HepG2 (cell line): Measurements from ENCODE around the gene MS4A10. TPM values are rescaled to one million over a fixed set of nuclear protein-coding genes. Genes with fewer than 3 reads are reported as not detected.

Experiments
- AFF4 ChIP-seq: sonication (generic); formaldehyde crosslinking; IDR thresholded peaks from 2 replicates; pipeline ENCODE4 v1.4.0; 2020; ENCODE audit warnings: missing genetic modification reagents
- AHR ChIP-seq: IDR thresholded peaks from 2 replicates; pipeline ENCODE4 v1.6.1; 2018; ENCODE audit warnings: missing genetic modification reagents, missing compliant biosample characterization
- BRF2 ChIP-seq: sonication (generic); formaldehyde crosslinking; IDR thresholded peaks from 2 replicates; pipeline ENCODE4 v1.8.1; 2022; ENCODE audit warnings: mild to moderate bottlenecking, missing genetic modification reagents
- CAMTA2 ChIP-seq: sonication (generic); formaldehyde crosslinking; IDR thresholded peaks from 2 replicates; pipeline ENCODE4 v1.4.0; 2020; ENCODE audit warnings: mild to moderate bottlenecking, missing genetic modification reagents, borderline replicate concordance
- CHCHD3 ChIP-seq: sonication (generic); formaldehyde crosslinking; IDR thresholded peaks from 2 replicates; pipeline ENCODE4 v1.8.0; 2022; ENCODE audit warnings: mild to moderate bottlenecking, missing genetic modification reagents, moderate library complexity
- DPF2 ChIP-seq: sonication (generic); formaldehyde crosslinking; IDR thresholded peaks from 2 replicates; pipeline ENCODE4 v1.4.0; 2020; ENCODE audit warnings: mild to moderate bottlenecking, low read depth, missing genetic modification reagents, borderline replicate concordance
- GABPA ChIP-seq, 2 experiments: IDR thresholded peaks; 2 replicates each; pipeline ENCODE4 v1.6.1; 2011 to 2016; ENCODE audit warnings: low read depth in 2 of 2, low read length in 1 of 2, missing biosample characterization in 1 of 2, missing genetic modification characterization in 1 of 2
- HDAC1 ChIP-seq: sonication (generic); formaldehyde crosslinking; IDR thresholded peaks from 2 replicates; pipeline ENCODE4 v1.5.1; 2020; ENCODE audit warnings: mild to moderate bottlenecking, missing genetic modification reagents
- MTERF4 ChIP-seq: sonication (generic); formaldehyde crosslinking; IDR thresholded peaks from 2 replicates; pipeline ENCODE4 v1.8.0; 2023; ENCODE audit warnings: mild to moderate bottlenecking, missing genetic modification reagents
- NFE2 ChIP-seq: sonication (generic); formaldehyde crosslinking; IDR thresholded peaks from 2 replicates; pipeline ENCODE4 v1.4.0; 2020; ENCODE audit warnings: missing genetic modification reagents
- NR2F1 ChIP-seq, 2 experiments: fragments of 450-650 bp in 1 of 2; formaldehyde crosslinking in 1 of 2; IDR thresholded peaks; 2 replicates each; pipeline versions ENCODE4 v1.5.0 to v1.6.1; 2016 to 2020; ENCODE audit warnings: mild to moderate bottlenecking in 1 of 2, missing compliant biosample characterization in 1 of 2, missing genetic modification reagents in 1 of 2, moderate library complexity in 1 of 2
- PAF1 ChIP-seq: IDR thresholded peaks from 2 replicates; pipeline ENCODE4 v1.6.1; 2016; ENCODE audit warnings: missing genetic modification reagents, missing compliant biosample characterization
- PPARG ChIP-seq: conservative IDR thresholded peaks from 2 replicates; pipeline ENCODE4 v1.6.1; 2016; ENCODE audit warnings: missing biosample characterization, missing genetic modification reagents
- RXRB ChIP-seq: IDR thresholded peaks from 2 replicates; pipeline ENCODE4 v1.6.1; 2016; ENCODE audit warnings: borderline replicate concordance, missing genetic modification reagents, missing compliant biosample characterization
- SOX5 ChIP-seq: IDR thresholded peaks from 2 replicates; pipeline ENCODE4 v1.6.1; 2016; ENCODE audit warnings: borderline replicate concordance
- TFAP4 ChIP-seq: sonication (generic); IDR thresholded peaks from 2 replicates; pipeline ENCODE4 v1.6.1; 2016; ENCODE audit warnings: low read depth, borderline replicate concordance
- TRIM24 ChIP-seq: sonication (generic); formaldehyde crosslinking; IDR thresholded peaks from 2 replicates; pipeline ENCODE4 v1.8.0; 2022; ENCODE audit warnings: mild to moderate bottlenecking, missing genetic modification reagents
- ZNF12 ChIP-seq: sonication (generic); formaldehyde crosslinking; IDR thresholded peaks from 2 replicates; pipeline ENCODE4 v1.5.0; 2020; ENCODE audit warnings: missing genetic modification reagents
- ZNF143 ChIP-seq: sonication (generic); formaldehyde crosslinking; IDR thresholded peaks from 2 replicates; pipeline ENCODE4 v1.4.0; 2020; ENCODE audit warnings: missing genetic modification reagents
- ZNF180 ChIP-seq: sonication (generic); formaldehyde crosslinking; IDR thresholded peaks from 2 replicates; pipeline ENCODE4 v1.4.0; 2020; ENCODE audit warnings: low read depth, missing genetic modification reagents, borderline replicate concordance
- ZNF296 ChIP-seq: sonication (generic); formaldehyde crosslinking; conservative IDR thresholded peaks from 2 replicates; pipeline ENCODE4 v1.5.0; 2020; ENCODE audit warnings: mild to moderate bottlenecking, missing genetic modification reagents
- ZNF30 ChIP-seq: sonication (generic); formaldehyde crosslinking; IDR thresholded peaks from 2 replicates; pipeline ENCODE4 v1.5.0; 2020; ENCODE audit warnings: mild to moderate bottlenecking, missing genetic modification reagents
- ZNF337 ChIP-seq: sonication (generic); formaldehyde crosslinking; IDR thresholded peaks from 2 replicates; pipeline ENCODE4 v1.5.1; 2020; ENCODE audit warnings: missing genetic modification reagents, low read depth, mild to moderate bottlenecking, borderline replicate concordance
- ZNF446 ChIP-seq: sonication (generic); formaldehyde crosslinking; IDR thresholded peaks from 2 replicates; pipeline ENCODE4 v1.5.0; 2020; ENCODE audit warnings: mild to moderate bottlenecking, missing genetic modification reagents
- ZNF737 ChIP-seq: sonication (generic); formaldehyde crosslinking; IDR thresholded peaks from 2 replicates; pipeline ENCODE4 v1.5.0; 2020; ENCODE audit warnings: missing genetic modification reagents, mild to moderate bottlenecking, borderline replicate concordance
- ZSCAN12 ChIP-seq: sonication (generic); formaldehyde crosslinking; IDR thresholded peaks from 2 replicates; pipeline ENCODE4 v1.9.0; 2021; ENCODE audit warnings: mild to moderate bottlenecking, missing genetic modification reagents
- polyA plus RNA-seq, 8 experiments: library from polyadenylated mRNA; depleted of rRNA in 3 of 8; stranded (reverse) in 7 of 8; unstranded in 1 of 8; fragments of >200 nt; fragmentation: Illumina TruSeq in 4 of 8; extraction: Trizol in 4 of 8; gene quantifications; 2 replicates each; pipeline versions ENCODE4 v1.2.1 to v1.2.3, GENCODE V29; 2011 to 2016; ENCODE audit warnings: low read depth in 4 of 8, missing spikeins in 1 of 8, mixed read lengths in 1 of 8; ENCODE audit not compliant: insufficient read depth in 1 of 8
- total RNA-seq, 5 experiments: library from RNA; depleted of rRNA; stranded (reverse); fragments of >200 nt; fragmentation: Illumina TruSeq; extraction: Trizol; gene quantifications; 2 replicates each; pipeline ENCODE4 v1.2.3, GENCODE V29; 2016; ENCODE audit warnings: low read depth in 1 of 5

The MS4A10 gene
- total and polyA plus RNA-seq, 2 of the 13 experiments (the other 11 are each of a cell fraction or from before 2014, with no cell fraction given), result not detected

GRCh38 chr11:60844870-60845221, 59.7 kb downstream of the MS4A10 start (continued):
- TF ChIP-seq DPF2 (CRISPR knock-in tag) (peak; percentile 25; the same call in 1 of the 2 replicates), ZNF12 (CRISPR knock-in tag) (no peak), HDAC1 (CRISPR knock-in tag) (peak; percentile 69), ZNF337 (CRISPR knock-in tag) (no peak), ZNF446 (no peak), RXRB (peak; percentile 80), ZNF180 (no peak), TRIM24 (CRISPR knock-in tag) (no peak), GABPA (IDR thresholded peaks at IDR 0.05; ENCODE audit: low read depth, low read length) (no peak), GABPA (CRISPR knock-in tag; IDR thresholded peaks at IDR 0.05; ENCODE audit: low read depth) (0 out of 2 replicates have a peak, but pooled peaks have one; percentile 9), BRF2 (no peak), ZNF296 (CRISPR knock-in tag) (no peak), TFAP4 (peak; percentile 51; the same call in 1 of the 2 replicates), NR2F1 (CRISPR knock-in tag; IDR thresholded peaks at IDR 0.05) (peak in 1 of 2 experiments; percentile 41; a peak in 1 of 4 replicates), AFF4 (CRISPR knock-in tag) (no peak), NFE2 (CRISPR knock-in tag) (no peak), AHR (CRISPR knock-in tag) (no peak), SOX5 (CRISPR knock-in tag) (peak; percentile 97), CAMTA2 (CRISPR knock-in tag) (no peak), MTERF4 (CRISPR knock-in tag) (no peak), ZSCAN12 (no peak), CHCHD3 (CRISPR knock-in tag) (no peak), PAF1 (CRISPR knock-in tag) (no peak), PPARG (CRISPR knock-in tag) (peak; percentile 53; the same call in 1 of the 2 replicates), ZNF737 (no peak), ZNF143 (CRISPR knock-in tag) (no peak), ZNF30 (CRISPR knock-in tag) (no peak)
